HEK293 (cell line): Measurements from ENCODE around the gene TUBB4A.

Experiments
- CTCF ChIA-PET: fragments of 350-600 bp; formaldehyde crosslinking; extraction: SDS; loops from one replicate; lab custom pipeline; 2021; ENCODE audit warnings: antibody characterized with exemption; lab: Yijun Ruan, JAX
- POLR2A ChIA-PET: fragments of 300-600 bp; formaldehyde crosslinking; extraction: SDS; loops from one replicate; lab custom pipeline; 2020; ENCODE audit warnings: antibody characterized with exemption, inconsistent platforms; lab: Yijun Ruan, JAX
- H3K27ac ChIP-seq: fragments of 200-500 bp; sonication (Bioruptor generic); 2 replicates; pipeline ENCODE4 v1.5.1; 2014; ENCODE audit warnings: low read depth, low read length, control low read depth, inconsistent platforms; ENCODE audit errors: extremely low read depth
- H3K36me3 ChIP-seq, 2 experiments: fragments of 200-500 bp in 1 of 2; sonication (Bioruptor generic) in 1 of 2; 1 replicate in 1 of 2; 2 replicates in 1 of 2; pipeline ENCODE4 v1.5.1; 2014 to 2017; ENCODE audit warnings: inconsistent platforms in 2 of 2, low read length in 2 of 2; ENCODE audit not compliant: control insufficient read depth in 2 of 2, insufficient read depth in 1 of 2
- H3K4me1 ChIP-seq: fragments of 200-500 bp; sonication (Bioruptor generic); 2 replicates; pipeline ENCODE4 v1.5.1; 2014; ENCODE audit warnings: mild to moderate bottlenecking, low read length, inconsistent platforms; ENCODE audit not compliant: control insufficient read depth, insufficient read depth
- H3K4me3 ChIP-seq: 2 replicates; pipeline ENCODE4 v1.5.1; 2011; ENCODE audit warnings: low read depth, mild to moderate bottlenecking, control low read depth, low read length, moderate library complexity
- H3K9me3 ChIP-seq: fragments of 200-500 bp; sonication (Bioruptor generic); 2 replicates; pipeline ENCODE4 v1.5.1; 2014; ENCODE audit warnings: low read depth, low read length, inconsistent platforms; ENCODE audit not compliant: control insufficient read depth, insufficient read depth
- KLF1 ChIP-seq: fragments of 450-650 bp; formaldehyde crosslinking; IDR thresholded peaks from 2 replicates; pipeline ENCODE4 v1.5.1; 2016; ENCODE audit warnings: missing biosample characterization, missing genetic modification characterization
- SETDB1 ChIP-seq: IDR thresholded peaks from one replicate; pipeline ENCODE4 v1.6.1; 2017; ENCODE audit warnings: mild to moderate bottlenecking, low read length, moderate library complexity, mixed read lengths; ENCODE audit not compliant: insufficient read length
- ZNF16 ChIP-seq: fragments of 450-650 bp; formaldehyde crosslinking; IDR thresholded peaks from 2 replicates; pipeline ENCODE4 v1.5.1; 2016; ENCODE audit warnings: low read depth, missing biosample characterization, missing genetic modification characterization
- ZNF391 ChIP-seq: fragments of 450-650 bp; formaldehyde crosslinking; IDR thresholded peaks from 2 replicates; pipeline ENCODE4 v1.5.1; 2016; ENCODE audit warnings: low read depth, missing biosample characterization, missing genetic modification characterization, borderline replicate concordance
- ZNF518A ChIP-seq: fragments of 450-650 bp; formaldehyde crosslinking; conservative IDR thresholded peaks from 2 replicates; pipeline ENCODE4 v1.5.1; 2016; ENCODE audit warnings: low read depth, missing biosample characterization, missing genetic modification characterization
- ZNF623 ChIP-seq: fragments of 450-650 bp; formaldehyde crosslinking; IDR thresholded peaks from 2 replicates; pipeline ENCODE4 v1.5.1; 2016; ENCODE audit warnings: missing biosample characterization, missing genetic modification characterization
- ZNF645 ChIP-seq: fragments of 450-650 bp; formaldehyde crosslinking; IDR thresholded peaks from 2 replicates; pipeline ENCODE4; 2016; ENCODE audit warnings: missing biosample characterization, missing genetic modification characterization
- ZNF768 ChIP-seq: fragments of 450-650 bp; formaldehyde crosslinking; IDR thresholded peaks from 2 replicates; pipeline ENCODE4 v1.5.1; 2018; ENCODE audit warnings: missing biosample characterization, mild to moderate bottlenecking, missing genetic modification characterization
- TF ChIP-seq, protein P1 (sequence below): fragments of 450-650 bp; formaldehyde crosslinking; IDR thresholded peaks from 2 replicates; pipeline ENCODE4 v1.5.1; 2016; ENCODE audit warnings: missing biosample characterization, missing genetic modification characterization, borderline replicate concordance

TUBB4A gene

GRCh38 chr19:6499052-6499790 lies 2.9 kb downstream of the TUBB4A start:
- no peak overlapping the region for H3K27ac ChIP-seq
- H3K4me1 ChIP-seq, result no peaks in the 10 kb centered on the region; the same call in 1 of the 2 replicates
- H3K9me3 ChIP-seq, result no peaks in the 10 kb centered on the region
- ChIA-PET POLR2A (interaction anchor here (0.7 to 1.2 kb wide), 2 partner anchors 16 to 179 kb away, joined by 4 to 5 read pairs; no protein-coding TSS in a partner anchor), CTCF (interaction anchor here (0.7 kb wide), 2 partner anchors 14 to 31 kb away, joined by 3 to 4 read pairs; no protein-coding TSS in a partner anchor)
- peaks cover 0 to 7% of the 10 kb centered on the region in 2 experiments; a peak in 2 of 3 replicates for H3K36me3 ChIP-seq
- TF ChIP-seq ZNF768 (no peak), SETDB1 (no peak), KLF1 (peak; percentile 70), ZNF645 (tag by site-specific recombination) (no peak), ZNF518A (no peak)
- TF ChIP-seq, protein P1, sequence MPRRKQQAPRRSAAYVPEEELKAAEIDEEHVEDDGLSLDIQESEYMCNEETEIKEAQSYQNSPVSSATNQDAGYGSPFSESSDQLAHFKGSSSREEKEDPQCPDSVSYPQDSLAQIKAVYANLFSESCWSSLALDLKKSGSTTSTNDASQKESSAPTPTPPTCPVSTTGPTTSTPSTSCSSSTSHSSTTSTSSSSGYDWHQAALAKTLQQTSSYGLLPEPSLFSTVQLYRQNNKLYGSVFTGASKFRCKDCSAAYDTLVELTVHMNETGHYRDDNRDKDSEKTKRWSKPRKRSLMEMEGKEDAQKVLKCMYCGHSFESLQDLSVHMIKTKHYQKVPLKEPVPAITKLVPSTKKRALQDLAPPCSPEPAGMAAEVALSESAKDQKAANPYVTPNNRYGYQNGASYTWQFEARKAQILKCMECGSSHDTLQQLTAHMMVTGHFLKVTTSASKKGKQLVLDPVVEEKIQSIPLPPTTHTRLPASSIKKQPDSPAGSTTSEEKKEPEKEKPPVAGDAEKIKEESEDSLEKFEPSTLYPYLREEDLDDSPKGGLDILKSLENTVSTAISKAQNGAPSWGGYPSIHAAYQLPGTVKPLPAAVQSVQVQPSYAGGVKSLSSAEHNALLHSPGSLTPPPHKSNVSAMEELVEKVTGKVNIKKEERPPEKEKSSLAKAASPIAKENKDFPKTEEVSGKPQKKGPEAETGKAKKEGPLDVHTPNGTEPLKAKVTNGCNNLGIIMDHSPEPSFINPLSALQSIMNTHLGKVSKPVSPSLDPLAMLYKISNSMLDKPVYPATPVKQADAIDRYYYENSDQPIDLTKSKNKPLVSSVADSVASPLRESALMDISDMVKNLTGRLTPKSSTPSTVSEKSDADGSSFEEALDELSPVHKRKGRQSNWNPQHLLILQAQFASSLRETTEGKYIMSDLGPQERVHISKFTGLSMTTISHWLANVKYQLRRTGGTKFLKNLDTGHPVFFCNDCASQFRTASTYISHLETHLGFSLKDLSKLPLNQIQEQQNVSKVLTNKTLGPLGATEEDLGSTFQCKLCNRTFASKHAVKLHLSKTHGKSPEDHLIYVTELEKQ, result no peak
- H3K4me3 ChIP-seq, result no peak overlapping the region

GRCh38 chr19:6498294-6499036 lies 3.6 kb downstream of the TUBB4A start:
- ChIA-PET CTCF (interaction anchor here (0.6 to 0.7 kb wide), 2 partner anchors 13 to 894 kb away, joined by 3 read pairs; no protein-coding TSS in a partner anchor), POLR2A (interaction anchor here (1.2 kb wide), 1 partner anchor 15 kb away, joined by 4 read pairs; no protein-coding TSS in a partner anchor)
- 0 out of 2 replicates have a peak, but pooled peaks have one; percentile 10 for TF ChIP-seq ZNF623 (tag by site-specific recombination)
- no peak for TF ChIP-seq ZNF391 (tag by site-specific recombination)
- TF ChIP-seq ZNF16 (tag by site-specific recombination), result peak; percentile 84
- Histone ChIP-seq H3K4me3 (no peak overlapping the region), H3K36me3 (peaks cover 0 to 7% of the 10 kb centered on the region in 2 experiments; a peak in 2 of 3 replicates), H3K27ac (no peak overlapping the region), H3K4me1 (no peaks in the 10 kb centered on the region; the same call in 1 of the 2 replicates), H3K9me3 (no peaks in the 10 kb centered on the region)
